ENCODE data around the gene XRCC4.
A peak's percentile ranks its signal among the peaks of the same experiment; 100 is the strongest.
"Not testable (repeated sequence)": the region's sequence is repeated elsewhere in the genome, so short reads cannot be mapped to it uniquely, and the experiment has no call there.

XRCC4 gene

GRCh38 chr5:83076742-83077661, at the start of gene XRCC4, which contains the start of gene TMEM167A:
Gene XRCC4 (plus strand): TSS chr5:83077547. CDS start chr5:83104920, 27,373 bp downstream.
Gene TMEM167A (minus strand): TSS chr5:83077394. CDS start chr5:83077323, 71 bp downstream.
- peak; percentile 94 for DNase-seq

GRCh38 chr5:83029912-83030311, 47.4 kb upstream of the XRCC4 start:
- DNase-seq = no peak

- DNase-seq = no peak
Observed at GRCh38 chr5:83031381-83031780, 46.0 kb upstream of the XRCC4 start.

- DNase-seq = peak; percentile 2
Observed at GRCh38 chr5:83034036-83034435, 43.3 kb upstream of the XRCC4 start.

GRCh38 chr5:83034528-83035207, 42.7 kb upstream of the XRCC4 start:
- no peak for DNase-seq

- peak; percentile 73 for DNase-seq
Observed at GRCh38 chr5:83035373-83036100, 41.8 kb upstream of the XRCC4 start.

- DNase-seq = no peak
Observed at GRCh38 chr5:83036991-83037575, 40.3 kb upstream of the XRCC4 start.

- no peak for DNase-seq
Observed at GRCh38 chr5:83038924-83039323, 38.4 kb upstream of the XRCC4 start.

GRCh38 chr5:83042507-83042906, 34.8 kb upstream of the XRCC4 start:
- DNase-seq = no peak

- DNase-seq = no peak
Observed at GRCh38 chr5:83044926-83045325, 32.4 kb upstream of the XRCC4 start.

- no peak for DNase-seq
Observed at GRCh38 chr5:83048277-83048676, 29.1 kb upstream of the XRCC4 start.

- DNase-seq = no peak
Observed at GRCh38 chr5:83048811-83049210, 28.5 kb upstream of the XRCC4 start.

GRCh38 chr5:83049370-83049885, 27.9 kb upstream of the XRCC4 start:
- no peak for DNase-seq

- DNase-seq = no peak
Observed at GRCh38 chr5:83050723-83051340, 26.5 kb upstream of the XRCC4 start.

GRCh38 chr5:83055166-83055565, 22.2 kb upstream of the XRCC4 start:
- no peak for DNase-seq

- no peak for DNase-seq
Observed at GRCh38 chr5:83058726-83059125, 18.6 kb upstream of the XRCC4 start.

- no peak for DNase-seq
Observed at GRCh38 chr5:83059341-83059740, 18.0 kb upstream of the XRCC4 start.

GRCh38 chr5:83066548-83067110, 10.7 kb upstream of the XRCC4 start:
- no peak for DNase-seq

GRCh38 chr5:83067377-83067776, 10.0 kb upstream of the XRCC4 start:
- not testable (repeated sequence) for DNase-seq

- no peak for DNase-seq
Observed at GRCh38 chr5:83069096-83069799, 8.1 kb upstream of the XRCC4 start.
